Glomerular endothelial cell (primary cell): ENCODE measurements around the gene DLG4. TPM values are rescaled to one million over a fixed set of nuclear protein-coding genes. Genes with fewer than 3 reads are reported as not detected.
"Not testable (repeated sequence)": the region's sequence is repeated elsewhere in the genome, so short reads cannot be mapped to it uniquely, and the experiment has no call there.

Source experiments
- DNase-seq: peaks from one replicate; pipeline ENCODE4 v3.0.0-alpha.2; 2011; ENCODE audit warnings: low read depth, low spot score; ENCODE audit errors: extremely low read depth
- total RNA-seq: library from RNA; depleted of rRNA; stranded (reverse); fragments of >200 nt; gene quantifications from 2 replicates; pipeline ENCODE4 v1.2.3, GENCODE V29; 2015

The DLG4 gene
- total RNA-seq, 1 donor from 2014 or later, result 22.3 TPM

DNA sequence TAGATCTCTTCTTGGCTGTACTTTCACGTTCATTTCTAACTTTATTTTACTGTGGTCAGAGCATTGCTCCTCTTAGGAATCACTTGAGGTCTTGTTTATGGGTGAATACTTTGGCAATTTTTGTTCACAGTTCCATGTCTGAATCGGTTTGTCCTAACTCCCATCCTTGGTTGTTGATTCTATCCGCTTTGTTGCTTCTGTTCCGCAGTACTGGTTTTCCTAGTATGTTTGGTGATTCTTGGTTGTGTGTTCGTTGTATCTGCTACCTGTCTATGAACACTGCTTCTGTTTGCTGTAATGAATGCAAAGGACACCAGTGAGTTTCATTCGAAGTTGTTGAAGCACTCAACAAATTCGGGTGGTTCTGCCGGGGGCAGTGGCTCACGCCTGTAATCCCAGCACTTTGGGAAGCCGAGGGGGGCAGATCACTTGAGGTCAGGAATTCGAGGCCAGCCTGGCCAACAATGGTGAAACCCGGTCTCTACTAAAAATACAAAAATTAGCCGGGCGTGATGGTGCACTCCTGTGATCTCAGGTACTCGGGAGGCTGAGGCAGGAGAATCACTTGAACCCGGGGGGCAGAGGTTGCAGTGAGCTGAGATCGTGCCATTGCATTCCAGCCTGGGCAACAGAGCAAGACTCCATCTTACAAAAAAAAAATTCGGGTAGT is 47.0 kb downstream of the DLG4 start:
- not testable (repeated sequence) for DNase-seq

GRCh38 chr17:7169565-7169908 is 50.1 kb downstream of the DLG4 start:
- DNase-seq, result not testable (repeated sequence)

GRCh38 chr17:7168841-7169564 is 50.6 kb downstream of the DLG4 start:
- not testable (repeated sequence) for DNase-seq

DNA sequence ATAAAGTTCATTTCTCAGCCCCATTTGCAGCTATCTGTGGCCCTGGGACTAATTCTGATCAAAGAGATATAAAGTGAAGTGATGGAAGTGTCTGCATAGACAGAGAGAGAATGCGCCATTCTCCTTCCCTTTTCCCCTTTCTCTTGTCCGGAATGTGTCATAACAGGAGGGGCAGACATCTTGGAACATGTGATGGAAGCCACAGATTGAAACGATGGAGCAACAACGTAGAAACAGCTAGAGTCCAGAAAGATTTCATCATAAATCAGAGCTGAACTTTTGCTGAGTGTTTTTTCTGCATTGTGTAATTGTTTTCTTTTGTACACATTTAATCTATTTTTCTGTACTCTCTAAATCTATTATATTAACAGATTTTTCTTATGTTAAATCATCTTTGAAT is 51.8 kb downstream of the DLG4 start:
- DNase-seq, result no peak

GRCh38 chr17:7166873-7167272 is 52.8 kb downstream of the DLG4 start:
- DNase-seq, result no peak

- DNase-seq, result not testable (repeated sequence)
Measured at GRCh38 chr17:7159571-7159970, 60.1 kb downstream of the DLG4 start.

DNA sequence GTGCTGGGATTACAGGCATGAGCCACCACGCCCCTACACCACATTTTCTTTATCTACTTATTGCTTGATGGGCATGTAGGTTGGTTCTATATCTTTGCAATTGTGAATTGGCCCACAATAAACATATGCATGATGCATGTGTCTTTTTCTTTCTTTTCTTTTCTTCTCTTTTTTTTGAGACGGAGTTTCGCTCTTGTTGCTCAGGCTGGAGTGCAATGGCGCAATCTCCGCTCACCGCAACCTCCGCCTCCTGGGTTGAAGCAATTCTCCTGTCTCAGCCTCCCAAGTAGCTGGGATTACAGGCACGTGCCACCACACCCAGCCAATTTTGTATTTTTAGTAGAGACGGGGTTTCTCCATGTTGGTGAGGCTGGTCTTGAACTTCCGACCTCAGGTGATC is 61.2 kb downstream of the DLG4 start:
- DNase-seq, result not testable (repeated sequence)

- no peak for DNase-seq
Measured at GRCh38 chr17:7156342-7156940, 63.2 kb downstream of the DLG4 start.

GRCh38 chr17:7147772-7148171 is 71.9 kb downstream of the DLG4 start:
- DNase-seq, result no peak

DNA sequence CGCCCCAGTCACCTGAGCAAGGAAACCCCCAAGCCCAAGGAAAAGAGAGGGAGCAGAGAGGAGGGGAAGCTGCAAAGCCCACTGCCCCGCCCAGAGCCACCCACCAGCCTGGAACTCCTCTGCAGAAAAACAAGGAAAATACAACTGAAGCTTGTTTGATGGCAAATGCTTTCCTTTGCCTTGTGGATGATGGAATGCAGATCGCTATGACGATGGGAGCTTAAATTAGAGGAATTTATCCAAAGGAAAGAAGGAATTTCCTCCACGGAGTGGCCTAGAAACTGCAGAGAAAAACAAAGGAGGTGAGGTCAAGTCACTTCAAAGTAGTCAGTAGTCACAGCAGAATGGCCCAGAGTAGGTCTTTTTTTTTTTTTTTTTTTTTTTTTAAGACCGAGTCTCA is 73.5 kb downstream of the DLG4 start:
- no peak for DNase-seq

DNA sequence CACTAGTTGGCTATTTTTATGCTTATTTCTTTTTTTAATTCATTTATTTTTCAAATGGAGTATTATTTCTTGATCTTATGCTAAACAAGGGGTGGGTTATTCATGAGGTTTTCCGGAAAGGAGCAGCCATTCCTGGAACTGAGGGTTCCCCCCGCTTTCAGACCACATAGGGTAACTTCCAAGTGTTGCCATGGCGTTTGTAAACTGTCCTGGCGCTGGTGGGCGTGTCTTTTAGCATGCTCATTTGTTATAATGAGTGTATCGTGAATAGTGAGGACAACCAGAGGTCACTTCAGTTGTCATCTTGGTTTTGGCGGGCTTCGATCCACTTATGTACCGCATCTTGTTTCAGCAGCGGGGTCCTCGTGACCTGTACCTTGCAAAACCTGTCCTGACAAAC is 75.4 kb downstream of the DLG4 start:
- DNase-seq, result no peak

- no peak for DNase-seq
Measured at GRCh38 chr17:7141824-7142223, 77.8 kb downstream of the DLG4 start.

- DNase-seq, result no peak
Measured at GRCh38 chr17:7139400-7139799, 80.2 kb downstream of the DLG4 start.

GRCh38 chr17:7138800-7139381 is 80.7 kb downstream of the DLG4 start:
- DNase-seq, result no peak

GRCh38 chr17:7137171-7137943 is 82.3 kb downstream of the DLG4 start:
- no peak for DNase-seq

Other genes with a start within 250 kb of the DLG4 start
- not detected in 2 replicates for gene ALOX12, start 223.8 kb downstream of the DLG4 start, total RNA-seq
- 459 and 493 TPM in 2 replicates for gene RNASEK, start 207.2 kb downstream of the DLG4 start, total RNA-seq
- gene BCL6B, start 196.8 kb downstream of the DLG4 start, total RNA-seq, result 120 and 180 TPM in 2 replicates
- 6.6 and 7.9 TPM in 2 replicates for gene SLC16A13, start 183.8 kb downstream of the DLG4 start, total RNA-seq
- gene SLC16A11, start 175.7 kb downstream of the DLG4 start, total RNA-seq, result 0.12 and 0.44 TPM in 2 replicates
- gene CLEC10A, start 139.6 kb downstream of the DLG4 start, total RNA-seq, result not detected in 2 replicates
- gene ASGR2, start 105.0 kb downstream of the DLG4 start, total RNA-seq, result not detected in 2 replicates
- 2.6 and 5.4 TPM in 2 replicates for gene ASGR1, start 40.5 kb downstream of the DLG4 start, total RNA-seq
- gene ACADVL, start 102 bp upstream of the DLG4 start, total RNA-seq, result 252 and 369 TPM in 2 replicates
- 36.9 and 41.6 TPM in 2 replicates for gene DVL2, start 14.7 kb upstream of the DLG4 start, total RNA-seq
- gene PHF23, start 19.6 kb upstream of the DLG4 start, total RNA-seq, result 42.9 and 53.0 TPM in 2 replicates
- 548 and 565 TPM in 2 replicates for gene GABARAP, start 22.6 kb upstream of the DLG4 start, total RNA-seq
- 55.4 and 73.5 TPM in 2 replicates for gene CTDNEP1, start 31.9 kb upstream of the DLG4 start, total RNA-seq
- gene ELP5, start 32.4 kb upstream of the DLG4 start, total RNA-seq, result 27.5 and 27.7 TPM in 2 replicates
- 1.9 and 2.1 TPM in 2 replicates for gene CLDN7, start 42.6 kb upstream of the DLG4 start, total RNA-seq
- gene SLC2A4, start 61.9 kb upstream of the DLG4 start, total RNA-seq, result not detected in 2 replicates
- gene YBX2, start 74.8 kb upstream of the DLG4 start, total RNA-seq, result not detected in 2 replicates
- gene EIF5A, start 87.8 kb upstream of the DLG4 start, total RNA-seq, result 432 and 433 TPM in 2 replicates
- gene GPS2, start 95.5 kb upstream of the DLG4 start, total RNA-seq, result 48.2 and 64.6 TPM in 2 replicates
- 15.5 and 16.4 TPM in 2 replicates for gene NEURL4, start 109.5 kb upstream of the DLG4 start, total RNA-seq
- 53.1 TPM in 1 of 2 replicates, not detected in the other for gene ACAP1, start 116.7 kb upstream of the DLG4 start, total RNA-seq
- 7.1 and 8.5 TPM in 2 replicates for gene KCTD11, start 132.3 kb upstream of the DLG4 start, total RNA-seq
- not detected in 2 replicates for gene TMEM95, start 135.3 kb upstream of the DLG4 start, total RNA-seq
- gene TNK1, start 161.3 kb upstream of the DLG4 start, total RNA-seq, result 0.19 and 0.23 TPM in 2 replicates
- 74.1 and 82.8 TPM in 2 replicates for gene PLSCR3, start 174.7 kb upstream of the DLG4 start, total RNA-seq
- 56.7 and 73.7 TPM in 2 replicates for gene TMEM256, start 184.3 kb upstream of the DLG4 start, total RNA-seq
- gene NLGN2, start 188.0 kb upstream of the DLG4 start, total RNA-seq, result 15.7 and 21.7 TPM in 2 replicates
- gene SPEM1, start 200.5 kb upstream of the DLG4 start, total RNA-seq, result not detected in 2 replicates
- gene SPEM2, start 205.8 kb upstream of the DLG4 start, total RNA-seq, result not detected in 2 replicates
- gene SPEM3, start 209.0 kb upstream of the DLG4 start, total RNA-seq, result not detected in 2 replicates
- gene TMEM102, start 215.6 kb upstream of the DLG4 start, total RNA-seq, result 11.6 and 15.4 TPM in 2 replicates
- gene FGF11, start 219.7 kb upstream of the DLG4 start, total RNA-seq, result 0.44 and 0.88 TPM in 2 replicates
- 5.7 and 9.6 TPM in 2 replicates for gene CHRNB1, start 225.2 kb upstream of the DLG4 start, total RNA-seq